CMK (cell line): Measurements from ENCODE around the gene NPTN.
"Not testable (repeated sequence)": the region's sequence is repeated elsewhere in the genome, so short reads cannot be mapped to it uniquely, and the experiment has no call there.

Experiments used
- DNase-seq: peaks from one replicate; pipeline ENCODE4 v3.0.0-alpha.2; 2010; ENCODE audit warnings: low read depth

The NPTN gene

GRCh38 chr15:73600413-73601335, 32.5 kb downstream of the NPTN start:
- DNase-seq, result no peak

DNA sequence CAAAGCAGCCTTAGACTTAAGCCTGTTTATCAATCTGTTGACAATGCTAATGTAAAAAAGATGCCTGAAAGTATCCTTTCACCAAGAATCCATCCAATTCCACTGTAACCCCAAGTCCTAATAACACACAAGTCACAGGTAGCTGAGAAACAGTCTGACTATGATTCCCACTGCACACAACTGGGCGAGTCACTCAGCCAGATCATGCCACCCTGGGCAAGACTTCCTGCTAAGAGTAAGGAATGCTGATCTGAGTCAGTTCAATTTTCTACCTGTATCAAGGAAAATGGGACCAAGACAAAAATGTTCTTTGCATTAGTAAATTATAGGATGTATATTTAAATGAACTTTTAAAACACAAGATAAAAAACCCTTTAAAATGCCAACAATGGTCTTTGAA, 33.3 kb downstream of the NPTN start:
- DNase-seq, result no peak

- DNase-seq, result no peak
Observed at GRCh38 chr15:73598530-73599160, 34.5 kb downstream of the NPTN start.

DNA sequence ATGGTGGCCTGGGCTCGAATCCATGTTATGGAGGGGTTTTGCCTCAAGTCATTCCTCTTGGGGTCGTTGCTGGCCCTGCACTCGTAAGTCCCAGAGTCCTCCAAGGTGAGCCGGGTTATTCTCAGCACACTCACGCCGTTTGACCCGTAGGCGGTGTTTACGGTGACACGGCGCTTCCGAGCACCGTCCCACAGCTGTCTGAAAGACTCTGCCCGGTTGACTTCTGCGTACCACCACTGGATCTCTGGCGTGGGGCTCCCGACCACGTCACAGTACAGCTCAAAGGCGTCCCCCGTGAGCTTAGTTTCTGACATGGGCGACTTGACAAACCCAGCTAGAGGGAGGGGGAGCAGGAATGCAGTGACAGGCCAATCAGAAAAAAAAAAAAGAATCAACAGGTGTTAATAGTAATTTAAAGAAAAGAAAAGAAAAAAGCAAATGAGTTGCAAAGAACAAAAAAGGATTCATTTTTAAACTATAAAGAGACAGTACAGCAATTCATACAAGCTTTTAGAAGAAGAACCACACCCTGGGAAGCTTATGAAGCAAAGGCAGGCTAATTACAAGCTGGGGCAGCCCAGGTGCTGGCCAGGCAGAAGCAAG, 36.1 kb downstream of the NPTN start:
- no peak for DNase-seq

DNA sequence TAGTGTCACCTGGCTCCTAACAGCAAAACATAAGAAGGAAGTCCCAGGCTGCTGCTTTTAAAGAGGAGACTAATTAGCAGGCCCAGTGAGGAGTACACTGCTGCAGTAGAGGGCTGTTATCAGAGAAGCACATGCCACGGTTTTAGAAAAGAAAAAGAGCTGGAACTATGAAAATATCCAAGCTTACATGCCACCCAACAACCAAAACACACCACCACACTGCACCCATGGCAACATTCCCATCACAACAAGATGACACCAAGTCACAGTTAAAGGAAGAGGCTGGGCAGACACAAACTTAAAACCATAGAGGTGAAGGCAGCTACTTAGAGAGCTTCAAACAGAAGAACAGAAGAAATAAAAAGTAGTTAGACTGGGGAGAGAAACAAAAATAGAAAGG, 37.0 kb downstream of the NPTN start:
- no peak for DNase-seq

DNA sequence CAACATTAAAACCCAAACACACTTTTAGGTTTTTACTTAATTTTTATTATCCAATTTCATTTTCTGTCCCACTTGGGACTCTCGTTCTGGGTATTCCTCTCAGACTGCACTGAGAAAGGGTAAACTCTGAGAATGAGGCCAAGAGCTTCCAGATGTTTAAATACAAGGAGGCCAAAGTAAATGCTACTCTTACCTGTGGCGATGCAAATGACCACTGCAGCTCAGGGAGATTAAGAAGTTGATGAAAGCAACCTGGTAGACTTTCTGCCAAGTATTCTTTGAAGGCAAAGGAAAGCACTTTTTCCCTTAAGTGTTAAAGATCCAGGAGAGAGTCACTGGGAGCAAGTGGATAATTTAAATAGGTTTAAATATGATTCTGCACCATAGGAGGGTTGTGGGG, 39.1 kb downstream of the NPTN start:
- no peak for DNase-seq

DNA sequence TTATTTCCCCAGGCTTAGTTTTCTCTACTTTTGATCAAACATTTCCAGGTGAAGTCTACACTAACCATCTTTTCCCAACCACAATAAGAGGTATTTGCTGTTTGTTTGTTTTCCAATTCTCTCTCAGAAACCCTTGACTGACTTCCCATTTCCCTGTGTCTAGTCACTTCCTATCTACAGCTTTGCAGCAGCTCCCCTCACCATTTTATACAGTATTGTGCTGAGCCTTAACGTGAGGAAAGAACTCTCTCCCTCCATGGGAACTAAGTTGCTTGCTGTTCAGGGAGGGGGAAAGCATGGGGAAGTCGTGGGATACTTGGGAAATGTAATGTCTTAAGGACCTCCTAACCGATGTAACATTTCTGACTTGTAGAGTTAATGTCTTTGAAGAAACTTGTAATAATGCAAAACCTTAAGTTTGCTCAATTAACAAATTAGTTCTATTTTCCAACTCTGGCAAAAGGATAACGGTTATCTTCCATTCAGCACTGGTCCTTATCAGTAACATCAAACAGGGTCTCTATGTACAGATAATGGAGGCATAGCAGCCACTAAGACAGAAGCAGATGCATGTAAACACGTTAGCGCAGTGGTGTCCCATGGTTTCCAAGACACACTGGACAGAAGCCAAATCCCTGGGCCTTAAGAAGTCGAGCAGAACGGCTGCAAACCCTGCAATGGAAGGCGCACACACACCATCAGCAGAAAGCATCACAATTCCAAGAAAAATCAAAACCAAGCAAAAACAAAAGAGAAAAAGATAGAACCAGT, 39.7 kb downstream of the NPTN start:
- no peak for DNase-seq

- no peak for DNase-seq
Observed at GRCh38 chr15:73590263-73590662, 42.9 kb downstream of the NPTN start.

- no peak for DNase-seq
Observed at GRCh38 chr15:73589766-73590165, 43.4 kb downstream of the NPTN start.

DNA sequence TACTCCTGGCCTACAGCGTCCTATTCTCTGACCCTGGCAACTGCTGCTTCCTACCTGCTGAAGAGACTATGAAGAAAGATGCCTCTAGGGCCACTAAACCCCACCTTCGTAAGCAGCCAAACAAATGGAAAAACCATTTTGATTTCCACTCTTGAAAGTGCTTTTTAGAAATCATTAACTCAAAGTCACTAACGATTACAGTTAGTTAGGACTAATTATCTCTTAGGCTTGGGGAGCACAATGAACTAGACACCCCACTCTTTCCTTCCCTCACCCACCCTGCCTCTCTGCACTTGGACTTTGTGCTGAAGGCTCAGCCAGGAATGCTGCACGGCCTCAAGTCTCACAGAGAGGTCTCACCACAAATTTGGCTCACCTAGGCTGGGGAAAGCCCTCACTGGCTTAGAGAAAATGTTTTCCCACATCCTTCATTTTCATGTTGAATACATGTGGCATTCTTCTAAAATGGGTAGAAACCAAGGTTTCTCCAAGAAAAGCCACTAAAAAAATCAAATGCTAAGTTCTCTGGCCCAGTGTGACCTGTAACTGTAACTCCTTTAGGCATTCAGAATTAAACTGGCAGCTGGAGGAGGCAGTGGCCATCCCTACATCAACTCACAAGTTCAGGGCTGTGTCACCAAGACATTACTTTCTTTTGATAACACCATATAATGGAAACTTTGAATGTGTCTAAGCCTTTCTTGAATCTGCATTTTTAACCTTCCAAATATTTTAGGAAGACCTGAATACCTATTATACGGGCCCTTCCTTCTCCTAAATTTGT, 47.1 kb downstream of the NPTN start:
- DNase-seq, result no peak

DNA sequence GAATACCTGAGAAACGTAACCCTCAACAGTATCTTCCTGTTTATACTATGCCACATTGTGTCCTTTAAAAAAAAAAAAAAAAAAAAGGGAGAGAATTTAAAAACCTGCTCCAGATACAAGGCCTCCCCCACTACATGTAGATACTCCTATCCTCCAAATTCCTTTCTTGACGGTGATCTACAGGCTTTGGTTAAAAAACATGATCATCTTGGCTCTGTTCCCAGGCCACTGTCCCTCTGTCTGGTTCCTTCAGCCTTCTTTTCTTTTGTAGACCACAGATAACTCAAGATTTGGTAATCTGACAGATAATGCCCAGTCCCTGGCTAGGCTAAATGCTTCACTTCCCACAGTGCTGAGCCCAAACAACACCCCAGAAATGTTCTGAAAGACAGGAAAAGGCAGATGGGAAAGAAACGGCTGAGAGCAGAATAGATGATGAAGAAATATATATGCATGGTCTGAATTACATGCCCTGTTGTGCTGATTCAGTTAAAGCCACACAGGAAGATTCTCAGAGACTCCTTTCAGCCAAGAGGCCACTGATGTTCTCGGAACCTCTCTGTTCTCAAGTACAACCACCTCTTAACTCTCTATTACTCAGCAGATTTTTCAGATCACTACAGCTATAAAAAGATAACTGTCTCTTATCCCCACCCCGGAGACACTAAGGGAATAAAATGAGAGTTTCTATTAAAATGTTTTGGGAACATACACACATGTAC, 48.3 kb downstream of the NPTN start:
- no peak for DNase-seq

GRCh38 chr15:73583544-73583943, 49.6 kb downstream of the NPTN start:
- no peak for DNase-seq

DNA sequence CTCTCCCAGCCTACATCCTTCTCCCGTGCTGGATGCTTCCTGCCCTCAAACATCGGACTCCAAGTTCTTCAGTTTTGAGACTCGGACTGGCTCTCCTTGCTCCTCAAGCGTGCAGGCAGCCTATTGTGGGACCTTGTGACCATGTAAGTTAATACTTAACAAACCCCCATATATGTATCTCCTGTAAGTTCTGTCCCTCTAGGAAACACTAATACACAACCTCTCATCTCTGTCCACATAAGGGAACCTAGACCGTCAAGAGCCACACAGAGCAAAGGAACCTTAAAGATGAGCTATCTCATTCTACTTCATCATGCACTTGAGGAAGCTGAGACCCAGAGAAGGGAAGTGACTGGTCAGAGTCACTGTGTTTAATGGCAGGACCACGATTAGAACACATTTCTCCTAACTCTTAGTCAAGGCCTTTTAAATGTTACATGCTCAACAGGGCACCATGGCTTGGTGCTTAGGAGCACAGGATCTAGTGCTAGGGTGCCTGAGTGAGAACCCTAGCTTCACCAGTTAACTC, 50.3 kb downstream of the NPTN start:
- DNase-seq, result no peak

DNA sequence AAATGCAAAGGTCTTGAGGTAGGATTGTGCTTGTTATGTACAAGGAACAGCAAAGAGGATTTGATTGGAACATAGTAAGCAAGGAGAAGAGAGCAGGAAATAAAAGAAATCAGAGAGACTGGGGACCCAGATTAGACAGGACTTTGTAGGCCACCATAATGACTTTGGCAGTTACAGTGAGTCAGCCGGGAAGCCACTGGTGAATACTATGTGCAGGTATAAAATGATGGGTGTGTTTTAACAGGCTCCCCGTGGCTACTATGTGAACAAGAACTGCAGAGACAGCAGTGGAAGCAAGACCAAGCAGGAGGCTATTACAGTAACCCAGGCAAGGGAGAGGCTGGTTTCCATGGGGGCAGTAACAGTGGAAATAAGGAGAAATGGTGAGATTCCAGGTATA, 55.2 kb downstream of the NPTN start:
- DNase-seq, result no peak

GRCh38 chr15:73577593-73577992, 55.6 kb downstream of the NPTN start:
- DNase-seq, result not testable (repeated sequence)

GRCh38 chr15:73575636-73576247, 57.4 kb downstream of the NPTN start:
- DNase-seq, result no peak

DNA sequence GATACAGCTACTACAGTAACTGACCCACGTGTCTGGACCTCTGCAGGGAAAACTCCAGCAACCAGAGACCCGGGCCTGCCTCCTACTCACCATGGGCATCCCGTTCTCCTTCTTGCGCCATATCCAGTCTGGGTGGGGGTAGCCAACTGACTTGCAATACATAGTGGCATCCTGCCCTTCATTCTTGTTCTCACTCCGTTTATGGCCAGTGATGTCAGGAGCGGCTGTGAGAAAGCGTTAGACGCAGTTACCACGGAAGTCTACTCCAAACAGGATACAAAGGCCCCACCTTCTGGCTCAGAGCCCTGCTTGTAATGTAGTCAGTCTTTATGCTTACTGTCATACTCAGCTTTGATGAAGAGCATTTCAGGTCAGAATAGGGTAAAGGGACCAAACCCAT, 59.6 kb downstream of the NPTN start:
- no peak for DNase-seq

DNA sequence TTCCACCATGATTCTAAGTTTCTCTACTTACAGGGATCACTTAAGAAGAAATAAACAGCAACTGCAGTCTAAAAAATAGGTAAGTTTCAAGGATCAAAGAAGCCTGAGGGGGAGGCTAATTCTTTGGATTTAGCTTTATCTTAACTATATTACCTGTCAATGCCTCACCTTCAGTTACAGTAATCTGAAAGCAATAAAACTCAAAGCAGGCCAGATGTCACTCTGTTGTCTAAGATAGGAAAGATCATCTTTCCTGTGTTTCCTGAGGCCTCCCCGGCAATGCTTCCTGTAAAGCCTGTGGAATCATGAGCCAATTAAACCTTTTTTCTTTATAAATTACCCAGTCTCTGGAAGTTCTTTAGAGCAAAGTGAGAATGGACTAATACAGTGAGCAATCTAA, 60.2 kb downstream of the NPTN start:
- no peak for DNase-seq

DNA sequence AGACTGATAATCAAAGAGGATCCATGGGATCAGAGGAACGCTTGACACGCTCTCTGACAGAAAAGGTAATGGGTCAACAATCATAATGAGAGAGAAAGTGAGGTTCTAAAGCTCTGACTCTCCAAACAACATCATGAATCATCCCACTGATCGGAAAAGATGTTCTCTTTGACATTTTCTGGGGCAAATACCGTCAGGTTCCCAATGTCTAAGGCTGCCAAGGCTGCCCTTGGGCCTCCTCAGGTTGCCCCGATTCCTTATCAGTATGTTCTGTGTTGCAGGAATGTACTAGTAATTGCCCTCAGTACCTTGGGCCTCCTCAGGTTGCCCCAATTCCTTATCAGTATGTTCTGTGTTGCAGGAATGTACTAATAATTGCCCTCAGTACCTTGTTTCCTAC, 60.9 kb downstream of the NPTN start:
- no peak for DNase-seq

- DNase-seq, result no peak
Observed at GRCh38 chr15:73571346-73571745, 61.8 kb downstream of the NPTN start.
